GM13976 (cell line): ENCODE data around the gene PEX12.

Experiments used
- DNase-seq: peaks from one replicate; pipeline ENCODE4 v3.0.0; 2012; ENCODE audit warnings: low spot score
- CTCF ChIP-seq: IDR thresholded peaks from 2 replicates; pipeline ENCODE4 v1.5.1; 2012; ENCODE audit warnings: borderline replicate concordance, mild to moderate bottlenecking; ENCODE audit not compliant: insufficient read depth; ENCODE audit errors: extremely low read depth, missing control alignments, control extremely low read depth
- in situ Hi-C: fragments of 300-500 bp; cut with MboI; formaldehyde crosslinking; loops from one replicate; pipeline ENCODE4 v1.12.0; 2022; ENCODE audit warnings: low sequenced_read_pairs, mixed read lengths, inconsistent platforms; ENCODE audit not compliant: unreplicated experiment

The PEX12 gene

GRCh38 chr17:35560703-35561102 is 17.7 kb downstream of the PEX12 start, which contains the start of gene SLFN14:
TSS of gene SLFN14 (minus strand) at chr17:35560819. CDS start at chr17:35558062, 2,757 bp downstream.
- TF ChIP-seq CTCF = no peak
- no peak for DNase-seq
- in situ Hi-C loops = no loop called here

GRCh38 chr17:35559495-35560210 is 18.7 kb downstream of the PEX12 start:
- no peak for TF ChIP-seq CTCF
- DNase-seq = no peak
- in situ Hi-C loops = no loop called here

- no peak for TF ChIP-seq CTCF
- in situ Hi-C loops = no loop called here
- DNase-seq = no peak
These were observed 21.0 kb downstream of the PEX12 start for GRCh38 chr17:35557353-35557752.

GRCh38 chr17:35555691-35556090 is 22.7 kb downstream of the PEX12 start:
- in situ Hi-C loops = no loop called here
- no peak for TF ChIP-seq CTCF
- no peak for DNase-seq

- in situ Hi-C loops = no loop called here
- TF ChIP-seq CTCF = no peak
- DNase-seq = no peak
These were observed 23.7 kb downstream of the PEX12 start for GRCh38 chr17:35554668-35555067.

- DNase-seq = no peak
- TF ChIP-seq CTCF = no peak
- in situ Hi-C loops = no loop called here
These were observed 25.1 kb downstream of the PEX12 start for GRCh38 chr17:35553310-35553709.

GRCh38 chr17:35548978-35549377 is 29.4 kb downstream of the PEX12 start:
- in situ Hi-C loops = no loop called here
- no peak for DNase-seq
- TF ChIP-seq CTCF = no peak
